Ishikawa (cell line): Measurements from ENCODE around the gene SSH2.

Experiments used
- CEBPB ChIP-seq: IDR thresholded peaks from 2 replicates; pipeline ENCODE4 v1.6.1; 2012
- CREB1 ChIP-seq: IDR thresholded peaks from 2 replicates; pipeline ENCODE4 v1.6.1; 2012; ENCODE audit warnings: low read depth
- EGR1 ChIP-seq: IDR thresholded peaks from 2 replicates; pipeline ENCODE4 v1.6.1; 2012
- EP300 ChIP-seq: IDR thresholded peaks from 2 replicates; pipeline ENCODE4 v1.6.1; 2012; ENCODE audit warnings: borderline replicate concordance
- FOXM1 ChIP-seq: IDR thresholded peaks from 2 replicates; pipeline ENCODE4 v1.6.1; 2012; ENCODE audit warnings: low read depth, borderline replicate concordance
- MAX ChIP-seq: IDR thresholded peaks from 2 replicates; pipeline ENCODE4 v1.6.1; 2012
- NFIC ChIP-seq: IDR thresholded peaks from 2 replicates; pipeline ENCODE4 v1.6.1; 2012
- RAD21 ChIP-seq: IDR thresholded peaks from 2 replicates; pipeline ENCODE4 v1.6.1; 2012; ENCODE audit warnings: low read depth
- REST ChIP-seq: IDR thresholded peaks from 2 replicates; pipeline ENCODE4 v1.6.1; 2012; ENCODE audit warnings: low read depth, mild to moderate bottlenecking
- TAF1 ChIP-seq: IDR thresholded peaks from 2 replicates; pipeline ENCODE4 v1.6.1; 2012; ENCODE audit warnings: low read depth, mild to moderate bottlenecking
- TCF12 ChIP-seq: IDR thresholded peaks from 2 replicates; pipeline ENCODE4 v1.6.1; 2012; ENCODE audit warnings: low read depth
- TEAD4 ChIP-seq: IDR thresholded peaks from 2 replicates; pipeline ENCODE4 v1.6.1; 2012
- USF1 ChIP-seq: IDR thresholded peaks from 2 replicates; pipeline ENCODE4 v1.6.1; 2012
- YY1 ChIP-seq: IDR thresholded peaks from 2 replicates; pipeline ENCODE4 v1.6.1; 2012; ENCODE audit warnings: low read depth
- ZBTB7A ChIP-seq: IDR thresholded peaks from 2 replicates; pipeline ENCODE4 v1.6.1; 2012; ENCODE audit warnings: low read depth

The SSH2 gene

GRCh38 chr17:29706045-29706431, 224.0 kb downstream of the SSH2 start:
- no peak for TF ChIP-seq EP300
- TF ChIP-seq RAD21, result no peak
- TF ChIP-seq TAF1, result no peak
- TF ChIP-seq ZBTB7A, result no peak
- no peak for TF ChIP-seq YY1
- TF ChIP-seq MAX, result no peak
- TF ChIP-seq CEBPB, result no peak
- no peak for TF ChIP-seq TCF12
- no peak for TF ChIP-seq USF1
- no peak for TF ChIP-seq TEAD4
- no peak for TF ChIP-seq EGR1
- TF ChIP-seq FOXM1, result no peak
- TF ChIP-seq REST, result no peak
- TF ChIP-seq CREB1, result no peak
- TF ChIP-seq NFIC, result no peak

- TF ChIP-seq YY1 (no peak), ZBTB7A (no peak), REST (no peak), RAD21 (no peak), TCF12 (no peak), NFIC (no peak), CREB1 (no peak), EP300 (no peak)
Measured at GRCh38 chr17:29705386-29705785, 224.6 kb downstream of the SSH2 start.

GRCh38 chr17:29699283-29699682, 230.7 kb downstream of the SSH2 start:
- TF ChIP-seq REST, result no peak
- TF ChIP-seq CEBPB, result no peak
- no peak for TF ChIP-seq NFIC
- TF ChIP-seq CREB1, result no peak
- no peak for TF ChIP-seq ZBTB7A
- TF ChIP-seq TEAD4, result no peak
- TF ChIP-seq YY1, result no peak
- TF ChIP-seq TCF12, result no peak
- TF ChIP-seq TAF1, result no peak
- TF ChIP-seq MAX, result no peak
- TF ChIP-seq EGR1, result no peak
- no peak for TF ChIP-seq RAD21

GRCh38 chr17:29698837-29699236, 231.2 kb downstream of the SSH2 start:
- TF ChIP-seq CREB1 (no peak), MAX (no peak), TEAD4 (no peak), FOXM1 (no peak), EGR1 (no peak), ZBTB7A (no peak), TCF12 (no peak), TAF1 (no peak), REST (no peak)
